H1 (cell line): ENCODE results near the gene WWC2. TPM values are rescaled to one million over a fixed set of nuclear protein-coding genes. Genes with fewer than 3 reads are reported as not detected.

Experiments used
- CBX5 ChIP-seq: fragments of 300-800, 300-1000 bp; sonication (generic); IDR thresholded peaks from 2 replicates; pipeline ENCODE4 v1.7.1; 2016; ENCODE audit warnings: antibody characterized with exemption, low read length, low read depth
- EP300 ChIP-seq, 2 experiments: IDR thresholded peaks; 1 replicate in 1 of 2; 2 replicates in 1 of 2; pipeline ENCODE4 v1.6.1; 2011 to 2012; ENCODE audit warnings: low read depth in 2 of 2, low read length in 2 of 2, mild to moderate bottlenecking in 2 of 2, borderline replicate concordance in 1 of 2, inconsistent platforms in 1 of 2, moderate library complexity in 1 of 2
- HDAC2 ChIP-seq, 2 experiments: fragments of 300-600 bp in 1 of 2; sonication (generic) in 1 of 2; IDR thresholded peaks; 2 replicates each; pipeline ENCODE4 v1.6.1; 2011 to 2012; ENCODE audit warnings: low read depth in 2 of 2, low read length in 2 of 2, mild to moderate bottlenecking in 2 of 2, moderate library complexity in 2 of 2, borderline replicate concordance in 1 of 2, inconsistent platforms in 1 of 2
- SAP30 ChIP-seq: fragments of 300-600 bp; sonication (generic); IDR thresholded peaks from 2 replicates; pipeline ENCODE4 v1.7.1; 2012; ENCODE audit warnings: low read length, moderate library complexity, mild to moderate bottlenecking, inconsistent platforms; ENCODE audit not compliant: insufficient read depth, insufficient replicate concordance
- TBP ChIP-seq: IDR thresholded peaks from 2 replicates; pipeline ENCODE4 v1.6.1; 2011; ENCODE audit warnings: low read depth, low read length, improper control_type of control experiment
- polyA plus RNA-seq, 7 experiments: library from polyadenylated mRNA; depleted of rRNA in 3 of 7; stranded (reverse) in 5 of 7; unstranded in 2 of 7; fragments of >200 nt in 5 of 7; fragments of 200-250 nt in 2 of 7; gene quantifications; 1 replicate in 5 of 7; 2 replicates in 1 of 7; 4 replicates in 1 of 7; pipeline versions ENCODE4 v1.2.1 to v1.2.3, GENCODE V29; 2011 to 2013; ENCODE audit warnings: missing spikeins in 2 of 7, mixed read lengths in 2 of 7
- total RNA-seq: library from RNA; stranded (reverse); fragmentation: NEBNext Ultra II Directional; extraction: Animal tissue kit (Norgen Biotek cat#: 25700); gene quantifications from 2 replicates; pipeline ENCODE4 v1.2.1, GENCODE V29; 2021
- TF ChIP-seq, protein P1 (sequence below), 3 experiments: IDR thresholded peaks; 1 replicate in 2 of 3; 2 replicates in 1 of 3; pipeline versions ENCODE4 v1.5.1 to v1.6.1; 2011; ENCODE audit warnings: low read length in 3 of 3, mild to moderate bottlenecking in 3 of 3, inconsistent platforms in 2 of 3, low read depth in 1 of 3, moderate library complexity in 1 of 3; ENCODE audit not compliant: insufficient read depth in 1 of 3; ENCODE audit errors: control extremely low read depth in 1 of 3

The WWC2 gene
- total and polyA plus RNA-seq, 2 of the 8 experiments (the other 6 are each of a cell fraction or from before 2014, with no cell fraction given): 17.6 to 135 TPM

DNA sequence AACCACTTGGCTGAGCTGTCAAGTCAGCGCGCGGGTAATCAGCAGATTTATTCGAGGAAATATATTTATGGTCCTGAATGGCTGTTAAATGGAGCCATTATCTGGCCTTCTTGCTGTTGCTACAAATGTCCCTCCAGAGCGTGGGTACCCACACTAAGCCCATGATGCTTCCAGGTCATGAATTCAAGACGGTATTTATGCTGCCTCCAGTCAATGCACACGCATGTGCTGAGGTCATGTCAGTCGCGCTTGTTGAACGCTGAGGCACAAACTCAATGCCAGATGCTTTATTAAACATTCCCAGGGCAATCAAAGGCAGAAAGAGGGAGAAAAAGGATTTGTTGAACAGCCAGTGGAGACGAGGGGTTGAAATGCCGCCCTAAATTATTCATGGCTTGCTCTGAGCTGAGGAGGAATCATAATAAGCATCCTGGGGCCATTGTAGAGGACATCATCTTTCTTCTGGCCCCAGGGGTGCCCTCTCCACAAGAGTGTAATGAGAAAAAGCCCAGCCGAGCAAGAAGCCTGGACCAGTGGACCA, 259.2 kb downstream of the WWC2 start (continued):
- TF ChIP-seq, protein P1, sequence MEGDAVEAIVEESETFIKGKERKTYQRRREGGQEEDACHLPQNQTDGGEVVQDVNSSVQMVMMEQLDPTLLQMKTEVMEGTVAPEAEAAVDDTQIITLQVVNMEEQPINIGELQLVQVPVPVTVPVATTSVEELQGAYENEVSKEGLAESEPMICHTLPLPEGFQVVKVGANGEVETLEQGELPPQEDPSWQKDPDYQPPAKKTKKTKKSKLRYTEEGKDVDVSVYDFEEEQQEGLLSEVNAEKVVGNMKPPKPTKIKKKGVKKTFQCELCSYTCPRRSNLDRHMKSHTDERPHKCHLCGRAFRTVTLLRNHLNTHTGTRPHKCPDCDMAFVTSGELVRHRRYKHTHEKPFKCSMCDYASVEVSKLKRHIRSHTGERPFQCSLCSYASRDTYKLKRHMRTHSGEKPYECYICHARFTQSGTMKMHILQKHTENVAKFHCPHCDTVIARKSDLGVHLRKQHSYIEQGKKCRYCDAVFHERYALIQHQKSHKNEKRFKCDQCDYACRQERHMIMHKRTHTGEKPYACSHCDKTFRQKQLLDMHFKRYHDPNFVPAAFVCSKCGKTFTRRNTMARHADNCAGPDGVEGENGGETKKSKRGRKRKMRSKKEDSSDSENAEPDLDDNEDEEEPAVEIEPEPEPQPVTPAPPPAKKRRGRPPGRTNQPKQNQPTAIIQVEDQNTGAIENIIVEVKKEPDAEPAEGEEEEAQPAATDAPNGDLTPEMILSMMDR (IDR thresholded peaks at IDR 0.05; ENCODE audit: control extremely low read depth in 1 of 3, insufficient read depth in 1 of 3, low read depth in 1 of 3, low read length in 3 of 3): no peak
- TF ChIP-seq SAP30 (no peak), TBP (no peak), CBX5 (no peak), HDAC2 (IDR thresholded peaks at IDR 0.05; ENCODE audit: borderline replicate concordance in 1 of 2, low read depth in 2 of 2, low read length in 2 of 2) (no peak), EP300 (IDR thresholded peaks at IDR 0.05; ENCODE audit: borderline replicate concordance in 1 of 2, low read depth in 2 of 2, low read length in 2 of 2) (no peak)
